ENCODE measurements around the gene ATXN7L1.

Gene ATXN7L1

DNA sequence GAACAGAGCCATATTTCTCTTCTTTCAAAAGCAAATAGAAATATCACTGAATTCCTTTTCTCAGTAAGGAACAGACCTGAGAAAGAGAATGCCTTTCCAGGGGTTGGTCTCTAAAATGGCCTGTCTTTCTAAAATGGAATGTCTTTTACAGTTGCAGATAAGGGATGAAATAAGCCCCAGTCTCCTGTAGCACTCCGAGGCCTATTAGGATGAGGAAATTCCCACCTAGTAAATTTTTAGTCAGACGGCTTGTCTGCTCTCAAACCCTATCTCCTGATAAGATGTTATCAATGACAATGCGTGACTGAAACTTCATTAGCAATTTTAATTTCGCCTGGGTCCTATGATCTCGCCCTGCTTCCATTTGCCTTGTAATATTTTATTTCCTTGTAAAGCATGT is 292.2 kb downstream of the ATXN7L1 start:
- no peak for DNase-seq (ENCODE audit: low read depth in 2 of 2)

DNA sequence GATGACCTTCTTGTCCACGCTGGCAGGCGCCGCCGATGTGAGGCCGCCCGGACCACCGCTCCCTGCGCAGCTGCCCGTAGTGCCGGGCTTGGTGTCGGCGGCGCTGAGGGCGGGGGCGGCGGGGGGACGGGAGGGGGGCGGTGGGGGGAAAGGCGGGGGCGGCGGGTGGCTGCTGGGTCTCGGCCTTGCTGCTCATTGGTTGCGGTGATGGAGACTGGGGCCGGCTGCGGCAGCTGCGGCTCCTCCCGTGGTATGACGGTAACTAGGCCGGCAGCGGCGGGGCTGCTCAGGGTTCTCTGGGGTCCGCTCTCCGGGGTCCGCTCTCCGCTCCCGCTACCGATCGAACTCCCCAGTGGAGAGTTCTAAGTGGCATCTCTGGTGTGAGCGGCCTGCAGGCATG is 293.3 kb downstream of the ATXN7L1 start:
- no peak for DNase-seq (ENCODE audit: low read depth in 2 of 2)

DNA sequence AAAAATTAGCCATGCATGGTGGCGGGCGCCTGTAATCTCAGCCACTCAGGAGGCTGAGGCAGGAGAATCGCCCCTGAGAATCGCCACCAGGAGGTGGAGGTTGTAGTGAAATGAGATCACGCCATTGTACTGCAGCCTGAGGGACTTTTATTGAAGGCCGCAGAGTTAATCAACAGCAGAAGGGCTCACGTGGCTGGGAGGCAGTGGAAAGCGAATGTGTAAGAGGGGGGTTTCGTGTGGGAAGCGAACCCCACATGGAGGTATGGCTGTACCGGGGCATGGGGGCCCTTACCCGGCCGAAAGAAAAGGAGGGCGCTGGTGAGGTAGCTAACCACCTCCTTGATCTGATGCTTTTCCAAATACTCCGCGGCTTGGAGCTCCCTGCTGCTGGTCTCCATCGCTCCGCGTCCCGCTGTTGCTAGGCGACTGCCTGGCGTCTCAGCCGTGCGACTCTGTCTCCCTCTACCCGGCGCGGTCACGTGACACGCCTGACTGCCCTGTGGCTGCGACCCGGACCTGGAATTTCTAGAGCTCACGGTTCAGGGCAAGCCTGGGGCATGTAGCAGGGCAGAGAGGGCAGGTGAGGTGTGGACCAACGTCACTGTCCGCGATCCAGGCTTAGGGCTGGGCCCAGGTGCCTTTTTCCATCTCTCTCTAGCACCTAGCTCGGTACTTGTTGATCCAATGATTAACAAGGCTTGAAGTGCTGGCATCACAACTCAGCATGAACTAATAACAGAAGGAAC is 295.2 kb downstream of the ATXN7L1 start, which contains the start of gene EFCAB10:
TSS of gene EFCAB10 (minus strand) at position 428 of the 746 bp plus-strand sequence. CDS start at position 398, 30 bp downstream.
- DNase-seq (ENCODE audit: low read depth in 2 of 2), result no peak

DNA sequence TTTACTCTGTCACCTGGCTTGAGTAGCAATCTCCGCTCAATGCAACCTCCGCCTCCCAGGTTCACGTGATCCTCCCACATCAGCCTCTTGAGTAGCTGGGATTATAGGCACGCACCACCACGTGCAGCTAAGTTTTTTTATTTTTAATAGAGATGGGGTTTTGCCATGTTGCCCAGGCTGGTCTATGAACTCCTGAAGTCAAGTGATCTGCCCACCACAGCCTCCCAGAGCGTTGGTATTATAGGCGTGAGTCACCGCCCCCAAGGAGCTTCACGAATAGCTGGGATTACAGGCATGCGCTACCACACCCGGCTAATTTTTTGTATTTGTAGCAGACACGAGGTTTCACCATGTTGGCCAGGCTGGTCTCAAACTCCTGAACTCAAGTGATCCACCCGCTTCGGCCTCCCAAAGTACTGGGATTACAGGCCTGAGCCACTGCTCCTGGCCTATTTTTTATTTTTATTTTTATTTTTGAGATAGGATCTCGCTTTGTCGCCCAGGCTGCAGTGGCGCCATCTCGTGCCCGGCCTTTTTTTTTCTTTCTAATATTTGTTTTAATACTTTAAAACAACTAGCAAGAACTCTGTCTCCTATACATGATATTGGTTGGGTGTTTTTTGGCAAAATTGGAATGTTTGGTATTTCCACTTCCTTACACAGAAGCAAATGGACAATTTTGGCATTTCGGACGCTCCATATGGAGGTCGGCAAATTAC is 296.2 kb downstream of the ATXN7L1 start:
- no peak for DNase-seq (ENCODE audit: low read depth in 2 of 2)

DNA sequence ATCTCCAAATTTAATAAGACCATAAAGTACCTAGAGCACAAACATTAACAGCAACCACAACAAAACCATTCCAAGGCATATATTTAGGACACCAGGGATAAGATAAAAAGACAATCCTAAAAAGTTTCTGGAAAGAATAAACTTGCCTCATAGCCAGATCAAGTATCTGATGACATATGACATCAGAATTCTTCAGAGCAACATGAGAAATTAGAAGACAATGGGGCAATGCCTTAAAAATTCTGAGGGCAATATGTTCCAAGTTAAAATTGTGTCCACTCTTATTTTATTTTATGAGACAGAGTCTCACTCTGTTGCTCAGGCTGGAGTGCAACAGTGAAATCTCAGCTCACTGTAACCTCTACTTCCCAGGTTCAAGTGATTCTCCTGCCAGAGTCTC is 297.9 kb downstream of the ATXN7L1 start:
- DNase-seq (ENCODE audit: low read depth in 2 of 2), result no peak

DNA sequence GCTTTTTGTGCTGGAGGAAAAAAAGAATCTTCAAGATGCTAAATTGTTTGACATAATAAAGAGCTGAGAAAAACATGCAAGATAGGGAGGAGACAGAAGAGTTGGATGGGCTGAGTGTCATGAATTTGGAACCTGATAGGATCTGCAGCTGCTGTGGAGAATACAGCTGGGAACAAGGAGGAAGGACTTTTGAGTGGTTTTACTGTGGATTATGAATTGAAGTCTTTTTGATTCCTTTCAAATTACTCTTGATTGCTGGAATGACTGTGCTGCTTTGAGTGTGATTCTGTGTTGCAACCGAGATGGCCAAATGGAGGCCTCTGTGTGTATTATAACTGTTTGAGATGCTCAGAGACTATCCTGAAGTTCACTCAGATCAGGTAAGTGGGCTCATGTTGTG is 299.1 kb downstream of the ATXN7L1 start:
- no peak for DNase-seq (ENCODE audit: low read depth in 2 of 2)

DNA sequence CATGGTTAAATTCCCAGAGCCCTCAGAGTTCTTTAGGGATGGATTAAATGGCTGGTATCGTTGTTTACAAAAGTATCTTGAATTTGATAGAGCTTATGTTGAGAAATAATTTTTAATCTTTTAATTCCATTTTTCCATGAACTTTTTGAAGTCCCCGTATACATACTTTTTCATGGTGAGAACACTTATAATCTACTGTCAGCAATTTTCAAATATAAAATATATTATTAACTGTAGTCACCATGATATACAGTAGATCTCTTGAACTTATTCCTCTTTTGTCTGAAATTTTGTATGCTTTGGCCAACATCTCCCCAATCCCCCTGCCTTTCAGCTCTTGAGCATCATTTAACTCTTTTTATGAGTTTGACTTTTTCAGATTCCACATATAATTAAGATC is 304.5 kb downstream of the ATXN7L1 start:
- no peak for DNase-seq (ENCODE audit: low read depth in 2 of 2)

DNA sequence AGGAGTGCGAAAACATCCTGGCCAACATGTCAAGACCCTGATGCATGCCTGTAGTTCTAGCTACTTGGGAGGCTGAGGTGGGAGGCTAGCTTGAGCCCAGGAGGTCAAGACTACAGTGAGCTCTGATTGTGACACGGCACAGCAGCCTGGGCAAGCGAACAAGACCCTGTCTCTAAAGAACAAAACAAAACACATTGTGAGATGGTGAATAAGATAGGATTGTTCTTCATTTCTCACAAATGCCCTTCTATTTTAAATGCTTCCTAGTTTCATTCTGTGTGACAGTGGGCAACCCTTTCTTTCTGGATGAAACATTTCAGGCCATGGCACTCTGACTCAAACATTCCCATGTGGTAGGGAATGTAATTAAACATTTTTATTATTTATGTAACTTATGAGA is 308.6 kb downstream of the ATXN7L1 start:
- DNase-seq (ENCODE audit: low read depth in 2 of 2), result no peak

DNA sequence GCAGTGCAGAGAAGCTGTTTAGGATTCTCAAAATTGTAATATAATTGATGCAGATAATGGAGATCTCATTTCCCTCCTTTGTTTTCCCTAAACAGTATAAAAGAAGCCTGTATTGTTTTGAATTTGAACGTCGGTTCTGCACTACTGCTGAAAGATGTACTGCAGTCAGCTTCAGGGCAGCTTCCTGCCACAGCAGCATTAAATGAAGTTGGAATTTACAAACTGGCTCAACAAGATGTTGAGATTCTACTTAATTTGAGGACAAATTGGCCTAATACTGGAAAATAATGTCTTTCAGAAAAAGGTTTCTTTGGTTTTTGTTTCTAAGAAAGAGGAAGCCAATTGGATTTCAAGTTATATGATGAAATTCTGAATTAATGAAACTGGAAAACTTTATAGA is 309.4 kb downstream of the ATXN7L1 start:
- no peak for DNase-seq (ENCODE audit: low read depth in 2 of 2)

DNA sequence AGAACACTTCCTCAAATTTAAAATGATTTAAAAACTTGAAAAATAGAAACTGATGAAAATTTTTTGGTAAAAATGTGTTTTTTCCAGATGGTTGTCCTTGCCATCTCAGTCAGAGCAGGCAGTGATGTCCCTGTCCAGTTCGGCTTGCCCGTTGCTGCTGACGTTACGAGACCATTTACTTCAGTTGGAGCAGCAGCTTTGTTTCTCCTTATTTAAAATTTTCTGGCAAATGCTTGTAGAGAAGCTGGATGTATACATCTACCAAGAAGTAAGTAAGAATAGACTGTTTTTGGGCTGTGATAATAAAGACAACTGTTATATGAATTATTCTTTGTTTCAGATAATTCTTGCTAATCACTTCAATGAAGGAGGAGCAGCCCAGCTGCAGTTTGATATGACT is 311.2 kb downstream of the ATXN7L1 start:
- no peak for DNase-seq (ENCODE audit: low read depth in 2 of 2)

DNA sequence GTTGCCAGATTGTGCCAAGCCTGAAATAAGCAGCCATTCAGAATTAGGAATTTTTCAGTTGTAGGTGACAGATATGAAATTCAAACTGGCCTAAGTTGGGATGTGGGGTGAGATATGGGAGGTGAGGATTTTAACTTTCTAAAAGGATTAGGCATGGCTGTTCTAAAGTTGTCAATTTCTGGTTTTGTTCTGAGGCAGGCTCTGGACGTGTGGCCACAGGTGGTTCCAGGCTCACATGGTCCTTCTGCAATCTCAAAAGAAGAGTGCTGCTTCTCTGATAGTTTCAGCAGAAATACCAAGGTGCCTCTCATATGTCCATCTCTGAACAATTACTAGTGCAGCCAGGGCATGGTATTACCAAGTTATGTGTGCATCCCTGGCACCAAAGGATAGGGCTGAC is 316.5 kb downstream of the ATXN7L1 start:
- no peak for DNase-seq (ENCODE audit: low read depth in 2 of 2)

All from stimulated activated CD4-positive, alpha-beta T cell treated with anti-CD3 and anti-CD28 coated beads, Interleukin-1b, Interleukin-23, amount 100 ng/mL, for 1 hour (primary cell).